22Rv1 (cell line): ENCODE results near the gene FARS2.

Experiments
- CTCF ChIP-seq: fragments of 450-650 bp; IDR thresholded peaks from 2 replicates; pipeline ENCODE4 v1.5.1; 2017; ENCODE audit warnings: mild to moderate bottlenecking
- ZFX ChIP-seq: fragments of 450-650 bp; IDR thresholded peaks from 2 replicates; pipeline ENCODE4 v1.6.1; 2017; ENCODE audit warnings: antibody characterized with exemption, borderline replicate concordance

- TF ChIP-seq CTCF (no peak), ZFX (no peak)
These were observed 26.4 kb upstream of the FARS2 start for GRCh38 chr6:5234874-5235273.
